WTC11 (cell line): Measurements from ENCODE around the gene COL6A5. TPM values are rescaled to one million over a fixed set of nuclear protein-coding genes. Genes with fewer than 3 reads are reported as not detected.

Experiments
- total RNA-seq: library from RNA; stranded (reverse); gene quantifications from 3 replicates; pipeline ENCODE4 v1.2.3, GENCODE V29; 2021

Gene COL6A5
- total RNA-seq, 1 experiment from 2014 or later: not detected

Other genes with a start within 250 kb of the COL6A5 start
- 0.09 to 0.11 TPM (median 0.09 TPM) in 3 replicates for gene COL6A6, start 171.5 kb downstream of the COL6A5 start, total RNA-seq